NT2/D1 (cell line): Measurements from ENCODE around the gene AUH.

ENCODE experiments used
- SUZ12 ChIP-seq: IDR thresholded peaks from 2 replicates; pipeline ENCODE4 v1.6.1; 2011; ENCODE audit not compliant: insufficient read length, insufficient read depth; ENCODE audit errors: extremely low read depth
- YY1 ChIP-seq: IDR thresholded peaks from 2 replicates; pipeline ENCODE4 v1.6.1; 2011; ENCODE audit not compliant: insufficient read length, insufficient read depth
- ZNF274 ChIP-seq: IDR thresholded peaks from 2 replicates; pipeline ENCODE4 v1.6.1; 2011; ENCODE audit warnings: mild to moderate bottlenecking, low read depth, low read length

GRCh38 chr9:91298311-91298710 is 63.4 kb downstream of the AUH start:
- TF ChIP-seq ZNF274 (no peak), SUZ12 (no peak), YY1 (no peak)
